WERI-Rb-1 (cell line): ENCODE data around the gene IGLON5.
A peak's percentile ranks its signal among the peaks of the same experiment; 100 is the strongest.

Source experiments
- DNase-seq: peaks from one replicate; pipeline ENCODE4 v3.0.0-alpha.2; 2020
- H3K27ac ChIP-seq: fragments of 250-450 bp; sonication (Bioruptor Pico); 2 replicates; pipeline ENCODE4 v1.5.1; 2020; ENCODE audit warnings: mild to moderate bottlenecking, moderate library complexity
- H3K27me3 ChIP-seq: fragments of 250-450 bp; sonication (Bioruptor Pico); 2 replicates; pipeline ENCODE4 v1.5.1; 2021; ENCODE audit warnings: mild to moderate bottlenecking, low read depth, moderate library complexity; ENCODE audit not compliant: insufficient read depth, severe bottlenecking
- H3K36me3 ChIP-seq: fragments of 250-450 bp; sonication (Bioruptor Pico); 2 replicates; pipeline ENCODE4 v1.5.1; 2020; ENCODE audit warnings: mild to moderate bottlenecking, moderate library complexity
- H3K4me3 ChIP-seq: 2 replicates; pipeline ENCODE4 v1.5.1; 2011; ENCODE audit warnings: low read depth, mild to moderate bottlenecking, control low read depth, low read length
- H3K9me3 ChIP-seq: fragments of 250-450 bp; sonication (Bioruptor Pico); 2 replicates; pipeline ENCODE4 v1.5.1; 2021; ENCODE audit warnings: mild to moderate bottlenecking, moderate library complexity; ENCODE audit not compliant: severe bottlenecking
- TF ChIP-seq, protein P1 (sequence below): IDR thresholded peaks from 2 replicates; pipeline ENCODE4 v1.5.1; 2011; ENCODE audit warnings: low read depth, mild to moderate bottlenecking, control low read depth, inconsistent platforms, low read length

Gene IGLON5

DNA sequence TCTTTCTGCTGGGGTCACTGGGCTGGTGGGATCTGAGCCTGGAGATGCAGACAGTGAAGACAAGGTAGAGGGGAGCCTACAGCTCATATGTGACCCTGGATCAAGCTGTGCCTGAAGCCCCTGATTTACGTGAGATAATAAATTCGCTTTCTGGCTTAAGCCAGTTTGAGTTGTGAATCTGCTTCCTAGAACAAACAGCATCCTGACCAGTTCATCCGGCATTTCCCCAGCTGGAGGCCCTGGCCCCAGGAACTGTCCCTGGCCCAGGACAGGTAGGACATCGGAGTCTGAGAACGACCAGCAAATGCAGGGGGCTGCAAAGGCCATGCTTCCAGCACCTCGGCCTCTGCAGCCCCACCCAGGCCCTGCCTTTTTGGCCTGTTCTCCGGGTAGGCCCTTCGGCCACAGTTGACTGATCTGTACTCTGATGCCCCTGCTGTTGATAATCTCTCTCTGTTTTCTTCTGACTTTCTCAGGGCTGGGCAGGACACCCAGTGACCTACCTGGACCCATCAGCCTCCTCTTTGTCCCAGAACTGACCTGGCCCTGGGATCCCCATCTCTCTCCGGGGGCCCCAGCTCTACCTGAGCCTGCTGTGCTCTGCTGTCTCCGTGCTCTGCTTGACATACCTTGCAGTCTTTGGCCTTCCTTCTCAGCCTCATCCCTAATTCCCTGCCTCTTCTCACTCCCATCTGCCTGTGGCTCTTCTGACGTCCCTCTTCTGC lies 40.0 kb downstream of the IGLON5 start:
- H3K27me3 ChIP-seq, result no peaks in the 10 kb centered on the region
- no peak for DNase-seq
- peaks cover 3% of the 10 kb centered on the region for H3K9me3 ChIP-seq
- TF ChIP-seq, protein P1, sequence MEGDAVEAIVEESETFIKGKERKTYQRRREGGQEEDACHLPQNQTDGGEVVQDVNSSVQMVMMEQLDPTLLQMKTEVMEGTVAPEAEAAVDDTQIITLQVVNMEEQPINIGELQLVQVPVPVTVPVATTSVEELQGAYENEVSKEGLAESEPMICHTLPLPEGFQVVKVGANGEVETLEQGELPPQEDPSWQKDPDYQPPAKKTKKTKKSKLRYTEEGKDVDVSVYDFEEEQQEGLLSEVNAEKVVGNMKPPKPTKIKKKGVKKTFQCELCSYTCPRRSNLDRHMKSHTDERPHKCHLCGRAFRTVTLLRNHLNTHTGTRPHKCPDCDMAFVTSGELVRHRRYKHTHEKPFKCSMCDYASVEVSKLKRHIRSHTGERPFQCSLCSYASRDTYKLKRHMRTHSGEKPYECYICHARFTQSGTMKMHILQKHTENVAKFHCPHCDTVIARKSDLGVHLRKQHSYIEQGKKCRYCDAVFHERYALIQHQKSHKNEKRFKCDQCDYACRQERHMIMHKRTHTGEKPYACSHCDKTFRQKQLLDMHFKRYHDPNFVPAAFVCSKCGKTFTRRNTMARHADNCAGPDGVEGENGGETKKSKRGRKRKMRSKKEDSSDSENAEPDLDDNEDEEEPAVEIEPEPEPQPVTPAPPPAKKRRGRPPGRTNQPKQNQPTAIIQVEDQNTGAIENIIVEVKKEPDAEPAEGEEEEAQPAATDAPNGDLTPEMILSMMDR, result no peak
- peaks cover 17% of the 10 kb centered on the region for H3K36me3 ChIP-seq
- H3K27ac ChIP-seq, result peak overlapping the region; percentile 71
- no peak overlapping the region for H3K4me3 ChIP-seq

DNA sequence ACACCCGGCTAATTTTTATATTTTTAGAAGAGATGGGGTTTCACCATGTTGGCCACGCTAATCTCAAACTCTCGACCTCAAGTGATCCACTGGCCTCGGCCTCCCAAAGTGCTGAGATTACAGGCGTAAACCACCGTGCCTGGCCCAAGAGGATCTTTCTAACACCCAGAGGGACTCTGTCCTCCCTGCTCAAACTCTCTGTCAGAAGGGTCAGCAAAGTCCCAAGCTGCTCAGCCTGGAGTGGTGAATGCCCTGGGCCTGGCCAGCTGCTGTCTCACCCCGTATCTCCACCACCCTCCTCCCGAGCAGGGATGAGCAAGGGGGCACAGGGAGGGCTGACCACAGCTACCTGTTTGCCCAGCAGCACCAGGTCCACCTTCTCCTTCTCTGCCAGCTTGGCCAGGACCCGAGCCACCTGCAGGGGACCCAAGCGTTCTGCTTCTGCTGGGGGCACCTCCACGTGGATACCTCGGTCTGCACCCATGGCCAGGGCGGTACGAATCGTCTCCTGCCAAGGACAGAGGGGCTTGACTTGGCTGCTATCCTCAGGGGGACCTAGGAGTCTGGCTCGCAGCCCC lies 41.4 kb downstream of the IGLON5 start:
- TF ChIP-seq, protein P1, result no peak
- peak overlapping the region; percentile 71 for H3K27ac ChIP-seq
- no peak overlapping the region for H3K4me3 ChIP-seq
- H3K36me3 ChIP-seq, result peaks cover 15% of the 10 kb centered on the region; the same call in 1 of the 2 replicates
- peaks cover 3% of the 10 kb centered on the region for H3K9me3 ChIP-seq
- no peak for DNase-seq
- H3K27me3 ChIP-seq, result no peaks in the 10 kb centered on the region

DNA sequence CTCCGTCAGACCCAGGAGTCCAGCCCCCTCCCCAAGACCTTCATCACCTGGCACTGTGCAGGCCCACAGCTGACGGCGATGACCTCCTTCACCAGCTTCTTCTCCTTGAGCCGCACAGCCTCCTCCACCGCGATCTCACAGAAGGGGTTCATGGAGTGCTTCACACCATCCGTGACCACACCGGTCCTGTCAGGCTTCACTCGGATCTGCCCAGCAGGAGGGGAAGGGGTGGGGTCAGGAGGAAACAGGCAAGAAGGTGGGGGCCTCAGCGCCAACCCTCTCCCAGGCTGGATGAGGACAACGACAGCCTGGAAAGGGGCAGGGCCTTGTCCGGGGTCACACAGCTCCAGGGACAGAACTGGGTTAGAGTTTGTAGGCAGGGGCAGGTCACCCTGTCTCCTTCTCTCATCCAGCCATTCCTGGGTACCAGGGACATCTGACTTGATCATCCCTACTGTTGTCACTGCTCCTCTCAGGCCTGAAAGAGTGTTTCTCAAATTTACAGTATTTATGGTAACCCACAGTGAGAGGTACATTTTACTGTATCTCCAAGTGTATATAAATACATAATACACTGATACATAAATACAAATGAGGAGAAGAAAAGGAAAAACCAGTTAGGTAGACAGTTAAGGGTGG lies 42.8 kb downstream of the IGLON5 start:
- TF ChIP-seq, protein P1, result no peak
- peaks cover 3% of the 10 kb centered on the region for H3K9me3 ChIP-seq
- peaks cover 15% of the 10 kb centered on the region; the same call in 1 of the 2 replicates for H3K36me3 ChIP-seq
- H3K4me3 ChIP-seq, result peak overlapping the region; percentile 23
- peak overlapping the region; percentile 51 for H3K27ac ChIP-seq
- H3K27me3 ChIP-seq, result no peaks in the 10 kb centered on the region
- DNase-seq, result peak; percentile 81

DNA sequence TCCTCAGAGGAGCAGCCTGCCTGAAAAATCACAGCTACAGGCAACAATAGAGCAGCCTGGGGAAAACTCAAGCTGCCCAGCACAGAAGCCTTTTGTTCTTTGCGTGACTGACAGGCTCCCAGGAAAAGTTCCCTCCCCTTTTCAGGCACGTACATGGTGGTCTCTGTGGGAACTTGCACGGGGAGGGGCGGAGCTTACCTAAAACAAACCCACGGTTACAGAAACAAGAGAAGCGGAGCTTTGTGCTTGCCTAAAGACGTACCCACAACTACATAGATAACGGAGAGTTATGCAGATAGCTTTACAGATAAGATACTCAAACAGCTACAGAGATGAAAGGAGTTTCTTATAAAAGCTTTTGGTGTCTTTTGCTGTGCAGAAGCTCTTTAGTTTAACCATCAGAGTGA lies 43.3 kb downstream of the IGLON5 start:
- Histone ChIP-seq H3K36me3 (peaks cover 12% of the 10 kb centered on the region; the same call in 1 of the 2 replicates), H3K27ac (peak overlapping the region; percentile 51), H3K27me3 (no peaks in the 10 kb centered on the region), H3K4me3 (no peak overlapping the region), H3K9me3 (peaks cover 3% of the 10 kb centered on the region)
- TF ChIP-seq, protein P1, result no peak
- DNase-seq, result no peak

DNA sequence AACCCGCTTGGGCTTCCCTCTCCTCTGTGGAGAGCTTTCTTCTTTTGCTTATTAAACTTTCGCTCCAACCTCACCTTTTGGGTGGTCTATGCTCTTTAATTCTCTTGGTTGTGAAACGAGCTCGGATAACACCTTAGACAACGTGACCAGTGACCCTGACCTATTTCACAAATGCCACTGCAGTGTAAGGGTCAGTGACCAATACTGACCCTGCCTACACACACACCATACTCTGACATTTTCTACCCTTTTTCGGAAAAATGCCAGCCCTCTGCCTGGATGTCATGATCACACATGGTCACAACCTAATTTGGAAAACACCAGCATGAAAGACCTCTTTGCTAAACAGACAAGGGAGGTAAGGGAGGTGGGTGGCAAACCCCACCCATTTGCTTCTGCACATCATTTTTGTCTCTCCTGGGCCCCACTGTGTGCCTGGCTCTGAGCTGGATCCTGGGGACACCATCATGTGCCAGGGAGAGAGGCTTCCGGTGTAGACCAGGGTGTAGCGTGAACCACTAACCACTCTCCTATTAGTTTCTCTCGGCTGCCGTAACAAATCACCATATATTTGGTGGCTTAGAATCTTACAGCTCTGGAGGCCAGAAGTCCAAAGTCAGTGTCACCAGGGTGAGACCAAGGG lies 44.8 kb downstream of the IGLON5 start:
- no peak overlapping the region for H3K27ac ChIP-seq
- no peak overlapping the region for H3K4me3 ChIP-seq
- peaks cover 5% of the 10 kb centered on the region; the same call in 1 of the 2 replicates for H3K36me3 ChIP-seq
- no peak for DNase-seq
- peaks cover 3% of the 10 kb centered on the region for H3K9me3 ChIP-seq
- TF ChIP-seq, protein P1, result no peak
- no peaks in the 10 kb centered on the region for H3K27me3 ChIP-seq
